H54 (cell line): ENCODE results near the gene MDK.
"Not testable (repeated sequence)": the region's sequence is repeated elsewhere in the genome, so short reads cannot be mapped to it uniquely, and the experiment has no call there.

Experiments used
- DNase-seq: peaks from one replicate; pipeline ENCODE4 v3.0.0; 2011; ENCODE audit warnings: low spot score, mixed read lengths; ENCODE audit not compliant: insufficient read length
- FAIRE-seq: peaks from 3 replicates; lab custom pipeline; 2011; peaks lifted over from hg19 to GRCh38; lab: Jason Lieb, UNC
- POLR2A ChIP-seq: IDR thresholded peaks from 2 replicates; pipeline ENCODE4 v1.6.1; 2011; ENCODE audit warnings: low read depth, mild to moderate bottlenecking, low read length

The MDK gene

DNA sequence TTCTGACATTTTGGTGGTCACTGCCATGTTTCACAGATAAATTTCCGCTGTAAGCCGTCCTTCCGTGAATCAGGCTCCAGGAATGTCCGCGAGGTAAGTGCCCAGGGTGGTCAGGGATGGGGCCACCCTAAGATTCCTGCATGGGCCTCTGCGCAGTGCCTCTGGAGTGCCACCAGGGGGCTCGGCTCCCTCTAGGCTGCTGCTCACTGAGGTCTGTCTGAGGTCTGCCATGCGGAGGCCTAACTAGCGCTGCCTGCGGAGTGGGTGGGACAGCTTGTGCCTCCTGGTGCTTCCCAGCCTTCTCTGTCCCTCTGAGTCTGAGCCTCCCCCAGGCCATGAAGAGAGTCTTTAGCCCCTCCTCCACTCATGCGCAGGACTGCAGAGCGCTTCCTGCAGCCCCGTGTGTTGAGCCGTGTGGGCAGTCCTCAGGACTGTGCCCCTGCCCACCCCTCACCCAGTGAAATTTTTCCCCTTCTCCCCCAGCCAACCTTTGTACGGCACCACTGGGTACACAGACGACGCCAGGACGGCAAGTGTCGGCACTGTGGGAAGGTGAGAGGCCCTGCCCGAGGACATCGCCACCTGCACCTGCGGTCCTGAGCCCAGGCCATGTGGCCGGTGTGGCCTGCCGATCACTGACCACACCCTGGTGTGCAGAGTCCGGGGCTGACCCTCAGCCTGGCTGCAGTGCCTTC is 11.9 kb upstream of the MDK start:
- FAIRE-seq (peak; percentile 80), DNase-seq (peak; percentile 98)
- no peak for TF ChIP-seq POLR2A

DNA sequence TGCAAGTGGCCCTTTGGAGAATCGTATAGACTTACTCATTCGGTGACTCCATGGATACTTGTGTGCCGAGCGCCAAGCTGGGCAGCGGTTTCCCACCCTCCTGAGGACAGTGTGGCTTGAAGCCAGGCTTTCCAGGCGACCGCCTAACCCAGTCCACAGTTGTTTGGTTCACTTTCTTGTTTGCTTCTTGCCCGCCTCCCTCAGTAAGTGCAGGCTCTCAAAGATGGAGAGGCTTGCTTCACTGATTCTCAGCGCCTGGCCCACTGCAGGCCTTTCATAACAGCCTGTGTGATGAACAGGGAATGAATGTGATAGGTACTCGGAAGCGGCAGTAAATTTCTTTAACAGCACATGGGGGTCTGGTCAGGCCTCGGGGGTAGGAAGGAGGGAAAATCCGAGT is 11.2 kb upstream of the MDK start:
- FAIRE-seq (no peak), DNase-seq (no peak)
- no peak for TF ChIP-seq POLR2A

DNA sequence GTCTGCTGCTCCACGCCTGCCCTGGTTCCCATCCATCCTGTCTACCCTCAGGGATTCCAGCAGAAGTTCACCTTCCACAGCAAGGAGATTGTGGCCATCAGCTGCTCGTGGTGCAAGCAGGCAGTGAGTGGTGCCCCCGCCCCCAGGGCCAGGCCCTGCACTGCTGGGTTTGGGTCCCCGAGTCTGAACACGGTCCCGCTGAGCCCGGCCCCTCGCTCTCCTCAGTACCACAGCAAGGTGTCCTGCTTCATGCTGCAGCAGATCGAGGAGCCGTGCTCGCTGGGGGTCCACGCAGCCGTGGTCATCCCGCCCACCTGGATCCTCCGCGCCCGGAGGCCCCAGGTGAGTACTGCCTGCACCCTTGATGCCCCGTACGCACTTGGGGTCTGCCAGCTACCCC is 10.2 kb upstream of the MDK start:
- not testable (repeated sequence) for DNase-seq, FAIRE-seq

DNA sequence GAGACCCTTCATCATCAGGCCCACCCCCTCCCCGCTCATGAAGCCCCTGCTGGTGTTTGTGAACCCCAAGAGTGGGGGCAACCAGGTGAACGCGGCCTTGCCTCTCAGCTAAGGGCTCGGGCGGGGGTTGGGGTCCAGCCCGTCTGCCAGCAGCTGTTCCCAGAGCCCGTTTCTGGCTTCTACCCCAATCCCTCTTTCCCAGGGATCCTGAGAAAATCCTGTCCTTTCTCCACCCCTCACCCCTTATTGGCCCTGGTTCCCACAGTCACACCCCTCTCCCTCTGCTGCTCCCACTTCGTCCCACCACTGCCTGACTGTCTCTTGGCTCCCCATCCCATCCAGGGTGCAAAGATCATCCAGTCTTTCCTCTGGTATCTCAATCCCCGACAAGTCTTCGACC is 9.4 kb upstream of the MDK start:
- DNase-seq (no peak), FAIRE-seq (no peak)
- no peak for TF ChIP-seq POLR2A

DNA sequence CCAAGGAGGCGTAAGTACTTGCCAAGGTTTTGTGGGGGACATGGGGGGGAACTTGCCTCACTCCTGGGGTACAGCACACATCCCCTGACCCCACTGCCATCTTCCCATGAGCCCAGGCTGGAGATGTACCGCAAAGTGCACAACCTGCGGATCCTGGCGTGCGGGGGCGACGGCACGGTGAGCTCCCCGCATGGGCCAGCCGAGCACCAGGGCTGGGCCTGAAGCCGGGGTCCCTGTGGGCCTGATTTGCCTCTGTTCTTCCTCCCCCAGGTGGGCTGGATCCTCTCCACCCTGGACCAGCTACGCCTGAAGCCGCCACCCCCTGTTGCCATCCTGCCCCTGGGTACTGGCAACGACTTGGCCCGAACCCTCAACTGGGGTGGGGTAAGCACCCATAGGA is 9.0 kb upstream of the MDK start:
- FAIRE-seq: not testable (repeated sequence)

DNA sequence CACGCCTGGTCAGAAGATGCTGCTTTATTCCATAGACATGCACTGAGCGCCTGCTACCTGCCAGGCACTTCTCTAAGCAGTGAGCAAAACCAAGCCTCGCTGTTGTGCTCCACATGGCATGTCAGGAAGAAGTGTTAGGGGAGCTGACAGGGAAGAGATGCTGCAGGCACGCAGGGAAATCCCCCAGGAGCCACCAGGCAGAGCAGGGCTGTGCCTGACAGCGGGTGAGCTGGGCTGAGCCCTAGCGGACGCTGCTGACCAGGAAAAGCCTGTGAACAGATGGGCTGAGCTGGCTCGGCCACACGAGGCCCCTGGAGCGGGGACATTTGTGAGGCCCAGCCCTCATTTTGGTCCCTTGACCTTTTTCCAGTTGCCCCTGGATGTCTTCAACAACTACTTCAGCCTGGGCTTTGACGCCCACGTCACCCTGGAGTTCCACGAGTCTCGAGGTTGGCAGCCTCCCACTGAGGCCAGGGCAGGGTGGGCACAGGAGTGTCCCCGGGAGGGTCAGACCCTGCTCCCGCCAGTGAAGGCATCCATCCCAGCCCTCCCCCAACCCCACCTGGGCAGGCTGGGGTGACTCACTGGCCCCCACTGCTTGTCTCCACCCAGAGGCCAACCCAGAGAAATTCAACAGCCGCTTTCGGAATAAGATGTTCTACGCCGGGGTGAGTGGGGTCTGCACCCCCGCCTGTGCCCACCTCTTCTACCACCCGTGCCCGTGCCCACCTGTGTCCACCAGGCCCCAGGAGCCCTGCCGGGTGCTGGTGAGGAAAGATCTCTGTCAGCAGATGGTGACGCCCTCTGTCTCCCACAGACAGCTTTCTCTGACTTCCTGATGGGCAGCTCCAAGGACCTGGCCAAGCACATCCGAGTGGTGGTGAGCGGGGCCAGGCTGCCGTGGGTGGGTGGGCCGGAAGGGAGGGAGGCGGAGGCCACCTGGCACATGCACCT is 7.4 kb upstream of the MDK start:
- no peak for TF ChIP-seq POLR2A
- FAIRE-seq: no peak
- DNase-seq: no peak

More for the DNA sequence above, 9.0 kb upstream of the MDK start:
- DNase-seq: not testable (repeated sequence)

DNA sequence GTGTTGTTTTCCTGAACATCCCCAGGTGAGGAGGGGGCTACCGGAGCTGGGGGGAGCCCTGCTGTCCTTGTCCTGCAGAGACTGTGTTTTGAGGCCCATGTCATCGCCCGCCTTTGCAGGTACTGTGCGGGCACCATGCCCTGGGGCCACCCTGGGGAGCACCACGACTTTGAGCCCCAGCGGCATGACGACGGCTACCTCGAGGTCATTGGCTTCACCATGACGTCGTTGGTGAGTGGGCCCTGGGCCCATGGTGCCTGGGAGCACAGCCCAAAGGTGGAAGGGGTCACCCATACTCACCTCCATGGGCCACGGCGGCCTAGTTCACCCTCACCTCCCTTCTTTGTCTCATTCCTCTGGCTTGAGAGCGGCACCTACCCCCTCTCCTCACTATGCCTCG is 6.7 kb upstream of the MDK start:
- FAIRE-seq (no peak), DNase-seq (no peak)

DNA sequence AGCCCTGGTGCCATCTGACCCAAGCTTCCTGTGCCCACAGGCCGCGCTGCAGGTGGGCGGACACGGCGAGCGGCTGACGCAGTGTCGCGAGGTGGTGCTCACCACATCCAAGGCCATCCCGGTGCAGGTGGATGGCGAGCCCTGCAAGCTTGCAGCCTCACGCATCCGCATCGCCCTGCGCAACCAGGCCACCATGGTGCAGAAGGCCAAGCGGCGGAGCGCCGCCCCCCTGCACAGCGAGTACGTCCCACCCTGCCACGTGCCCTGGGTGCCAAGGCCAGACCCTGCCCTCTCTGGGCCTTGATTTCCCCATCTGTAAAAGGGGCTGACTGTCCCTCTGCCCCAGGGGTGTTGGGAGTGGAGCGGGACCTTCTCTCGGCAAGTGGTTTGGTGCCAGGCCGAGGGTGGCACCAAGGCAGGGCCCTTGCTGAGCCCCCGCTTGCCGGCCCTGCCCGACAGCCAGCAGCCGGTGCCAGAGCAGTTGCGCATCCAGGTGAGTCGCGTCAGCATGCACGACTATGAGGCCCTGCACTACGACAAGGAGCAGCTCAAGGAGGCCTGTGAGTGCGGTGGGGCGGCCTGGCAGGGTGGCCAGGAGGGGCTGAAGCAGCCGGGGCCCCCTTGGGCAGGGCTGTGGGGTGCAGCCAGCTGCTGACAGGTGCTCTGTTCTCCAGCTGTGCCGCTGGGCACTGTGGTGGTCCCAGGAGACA is 5.9 kb upstream of the MDK start:
- TF ChIP-seq POLR2A: no peak
- DNase-seq (no peak), FAIRE-seq (no peak)

More for the DNA sequence above, 6.7 kb upstream of the MDK start:
- TF ChIP-seq POLR2A: no peak

DNA sequence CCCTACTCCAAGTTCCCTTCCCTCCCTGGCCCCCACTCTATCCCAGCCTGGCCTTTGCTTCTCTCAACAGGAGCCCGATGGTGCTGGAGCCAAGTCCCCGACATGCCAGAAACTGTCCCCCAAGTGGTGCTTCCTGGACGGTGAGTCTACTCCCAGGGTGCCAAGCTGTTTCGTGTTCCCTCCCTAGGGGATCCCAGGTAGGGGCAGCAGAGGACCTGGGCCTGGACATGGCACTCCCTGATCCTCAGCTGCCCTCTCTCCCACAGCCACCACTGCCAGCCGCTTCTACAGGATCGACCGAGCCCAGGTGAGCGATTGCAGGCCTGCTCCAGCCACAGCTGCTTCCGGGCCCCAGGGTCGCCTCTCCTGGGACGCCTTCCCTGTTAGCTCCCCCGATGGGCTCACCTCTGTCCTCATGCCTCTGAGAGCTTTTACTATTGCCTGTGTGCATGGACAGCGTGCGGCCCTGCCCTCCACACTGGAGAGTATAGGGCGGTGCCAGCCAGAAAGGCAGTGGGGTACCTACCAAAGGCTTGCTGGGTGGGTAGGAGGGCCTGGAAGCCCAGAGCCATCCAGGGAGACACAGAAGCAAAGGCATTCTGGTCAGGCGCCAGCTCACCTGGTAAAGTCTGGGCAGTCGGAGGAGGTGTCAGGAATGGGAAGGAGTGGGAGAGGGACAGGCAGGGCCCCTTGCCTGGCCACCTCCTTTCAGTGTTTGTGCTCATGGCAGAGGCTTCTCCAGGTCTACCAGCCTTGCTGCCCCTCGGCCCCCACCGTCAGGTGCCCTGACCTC is 5.0 kb upstream of the MDK start:
- FAIRE-seq (no peak), DNase-seq (no peak)
- TF ChIP-seq POLR2A: no peak

DNA sequence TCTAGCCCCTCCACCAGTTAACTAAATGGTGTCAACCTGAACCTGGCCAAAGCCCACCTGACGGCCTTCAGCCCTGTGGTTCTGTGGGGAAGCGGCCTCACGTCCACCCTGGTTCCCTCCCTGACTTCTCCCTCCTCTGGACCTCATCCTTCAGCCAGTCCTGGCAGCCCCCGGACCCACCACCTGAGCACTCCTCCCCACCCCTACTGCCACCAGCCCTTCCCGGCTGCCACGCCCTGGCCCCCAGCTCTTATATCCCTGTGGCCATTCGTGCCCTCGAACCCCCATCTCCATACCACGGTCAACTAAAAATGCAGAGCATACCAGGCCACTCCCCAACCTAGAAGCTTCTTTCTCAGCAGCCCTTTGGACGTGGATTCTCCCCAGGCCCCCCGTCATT is 4.2 kb upstream of the MDK start:
- DNase-seq: no peak
- FAIRE-seq: no peak
- no peak for TF ChIP-seq POLR2A

DNA sequence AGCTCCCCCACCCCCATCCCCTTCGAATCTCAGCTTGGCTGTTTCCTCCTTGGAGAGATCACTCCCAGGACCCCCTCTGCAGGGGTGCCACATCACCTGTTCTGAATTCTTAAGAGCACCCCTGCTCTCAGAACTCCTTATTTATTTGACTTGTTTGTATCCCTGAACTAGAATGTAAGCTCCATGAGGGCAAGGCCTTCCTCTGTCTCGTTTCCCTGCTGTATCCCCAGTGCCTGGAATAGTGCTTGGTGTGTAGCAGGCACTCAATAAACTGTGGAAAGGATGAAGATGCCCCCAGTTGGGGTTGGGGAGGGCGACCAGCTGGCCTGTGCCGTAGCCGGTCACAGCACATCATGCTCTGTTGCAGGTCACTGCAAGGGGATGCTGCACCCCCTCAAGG is 3.6 kb upstream of the MDK start:
- DNase-seq: no peak
- no peak for TF ChIP-seq POLR2A
- FAIRE-seq: no peak

DNA sequence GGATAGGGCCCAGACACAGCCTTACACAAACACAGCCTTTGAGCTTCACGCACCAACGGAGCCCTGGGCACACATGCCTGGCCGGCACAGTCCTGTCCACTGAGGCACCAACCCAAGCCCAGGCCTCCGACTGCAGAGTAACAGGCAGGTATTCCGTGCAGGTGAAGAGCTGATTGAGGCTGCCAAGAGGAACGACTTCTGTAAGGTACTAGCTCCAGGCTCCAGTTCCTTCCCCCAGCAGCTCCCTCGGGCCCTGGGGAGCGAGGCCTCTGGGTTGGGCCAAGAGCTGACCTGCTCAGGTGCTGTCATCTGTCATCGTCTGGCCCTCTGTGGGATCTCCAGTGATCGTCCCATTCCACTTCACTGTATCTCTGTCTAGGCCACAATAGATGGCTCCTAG is 3.2 kb upstream of the MDK start:
- FAIRE-seq (no peak), DNase-seq (no peak)

DNA sequence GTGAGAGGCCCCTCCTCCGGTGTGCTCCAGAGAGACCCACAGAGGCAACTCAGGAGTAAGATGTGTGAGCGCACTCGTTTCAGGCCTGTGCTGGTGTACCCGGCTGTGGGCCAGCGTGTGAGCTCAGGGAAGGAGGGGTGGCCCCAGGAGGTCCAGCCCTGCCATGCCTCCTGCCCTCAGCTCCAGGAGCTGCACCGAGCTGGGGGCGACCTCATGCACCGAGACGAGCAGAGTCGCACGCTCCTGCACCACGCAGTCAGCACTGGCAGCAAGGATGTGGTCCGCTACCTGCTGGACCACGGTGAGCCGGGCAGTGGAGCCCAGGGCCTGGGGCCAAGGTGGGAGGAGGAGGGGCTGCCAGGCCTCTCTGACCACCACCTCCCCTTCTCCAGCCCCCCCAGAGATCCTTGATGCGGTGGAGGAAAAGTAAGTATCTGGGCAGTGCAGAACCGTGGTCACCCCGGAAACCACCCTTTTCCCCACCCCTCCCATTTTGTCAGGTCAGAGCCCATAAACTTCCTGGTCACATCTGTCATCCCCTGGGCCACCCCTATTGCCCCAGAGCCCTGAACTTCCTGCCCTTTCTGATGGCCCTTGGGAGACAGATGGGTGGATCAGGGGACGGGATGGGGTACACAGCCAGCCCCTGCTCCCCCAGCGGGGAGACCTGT is 2.5 kb upstream of the MDK start:
- DNase-seq (peak; percentile 47), FAIRE-seq (no peak)
- no peak for TF ChIP-seq POLR2A

More for the DNA sequence above, 3.2 kb upstream of the MDK start:
- TF ChIP-seq POLR2A: no peak

DNA sequence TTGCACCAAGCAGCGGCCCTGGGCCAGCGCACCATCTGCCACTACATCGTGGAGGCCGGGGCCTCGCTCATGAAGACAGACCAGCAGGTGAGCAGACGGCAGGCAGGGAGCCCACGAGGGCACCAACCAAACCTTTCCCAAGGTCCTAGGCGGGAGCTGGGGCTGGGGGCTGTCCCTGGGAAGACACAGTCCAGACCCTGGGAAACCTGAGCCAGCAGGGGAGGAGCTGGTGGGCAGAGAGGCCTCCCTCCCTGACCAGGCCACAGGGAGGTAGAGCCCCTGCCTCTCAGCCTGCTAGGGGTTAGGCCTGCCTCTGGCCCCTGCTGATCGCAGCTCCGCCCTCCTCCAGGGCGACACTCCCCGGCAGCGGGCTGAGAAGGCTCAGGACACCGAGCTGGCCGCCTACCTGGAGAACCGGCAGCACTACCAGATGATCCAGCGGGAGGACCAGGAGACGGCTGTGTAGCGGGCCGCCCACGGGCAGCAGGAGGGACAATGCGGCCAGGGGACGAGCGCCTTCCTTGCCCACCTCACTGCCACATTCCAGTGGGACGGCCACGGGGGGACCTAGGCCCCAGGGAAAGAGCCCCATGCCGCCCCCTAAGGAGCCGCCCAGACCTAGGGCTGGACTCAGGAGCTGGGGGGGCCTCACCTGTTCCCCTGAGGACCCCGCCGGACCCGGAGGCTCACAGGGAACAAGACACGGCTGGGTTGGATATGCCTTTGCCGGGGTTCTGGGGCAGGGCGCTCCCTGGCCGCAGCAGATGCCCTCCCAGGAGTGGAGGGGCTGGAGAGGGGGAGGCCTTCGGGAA is 1.8 kb upstream of the MDK start:
- DNase-seq, FAIRE-seq: not testable (repeated sequence)
